ENCODE measurements around the gene TBC1D22A.

GRCh38 chr22:46732041-46732379, 30.4 kb upstream of the TBC1D22A start:
- TF ChIP-seq CTCF (IDR thresholded peaks at IDR 0.05) (no peak), POLR2A (IDR thresholded peaks at IDR 0.05) (no peak)

All from upper lobe of left lung (tissue), 4 donors.